HEK293T (cell line): ENCODE data around the gene NUP37.

Source experiments
- BHLHE40 ChIP-seq: fragments of 450-650 bp; IDR thresholded peaks from 2 replicates; pipeline ENCODE4 v1.6.1; 2016; ENCODE audit warnings: mild to moderate bottlenecking, moderate library complexity, borderline replicate concordance
- ELF4 ChIP-seq: fragments of 450-650 bp; IDR thresholded peaks from 2 replicates; pipeline ENCODE4 v1.6.1; 2017; ENCODE audit warnings: antibody characterized with exemption
- FOXA1 ChIP-seq: fragments of 450-650 bp; IDR thresholded peaks from 2 replicates; pipeline ENCODE4 v1.6.1; 2016; ENCODE audit warnings: mild to moderate bottlenecking
- FOXK2 ChIP-seq: fragments of 450-650 bp; IDR thresholded peaks from 2 replicates; pipeline ENCODE4 v1.6.1; 2016; ENCODE audit warnings: mild to moderate bottlenecking
- FOXM1 ChIP-seq: fragments of 450-650 bp; IDR thresholded peaks from 2 replicates; pipeline ENCODE4 v1.6.1; 2017; ENCODE audit warnings: mild to moderate bottlenecking, borderline replicate concordance
- L3MBTL2 ChIP-seq: fragments of 450-650 bp; conservative IDR thresholded peaks from 2 replicates; pipeline ENCODE4 v1.6.1; 2016; ENCODE audit warnings: mild to moderate bottlenecking
- NFRKB ChIP-seq: fragments of 450-650 bp; IDR thresholded peaks from 2 replicates; pipeline ENCODE4 v1.6.1; 2016; ENCODE audit warnings: mild to moderate bottlenecking, moderate library complexity
- SP1 ChIP-seq: fragments of 450-650 bp; IDR thresholded peaks from 2 replicates; pipeline ENCODE4 v1.6.1; 2017
- ZNF384 ChIP-seq: fragments of 450-650 bp; IDR thresholded peaks from 2 replicates; pipeline ENCODE4 v1.6.1; 2016

DNA sequence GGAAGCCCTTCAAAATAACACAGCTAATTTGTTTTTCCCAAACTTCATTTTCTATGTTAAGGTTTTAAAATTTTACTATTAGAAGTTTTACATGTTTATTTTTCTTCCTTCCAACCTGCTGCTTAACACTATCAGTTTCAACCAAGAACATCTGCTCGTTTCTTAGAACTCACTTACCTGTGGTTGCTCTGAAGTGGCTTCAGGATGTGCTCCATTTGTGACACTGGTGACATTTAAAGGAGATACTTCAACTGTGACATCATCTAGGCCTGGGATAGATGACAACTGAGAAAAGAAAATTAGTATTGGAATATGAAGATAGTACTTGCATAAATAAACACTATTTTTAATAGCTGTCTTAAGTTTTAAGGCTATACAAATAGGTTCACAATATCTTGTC, 76.0 kb downstream of the NUP37 start:
- TF ChIP-seq BHLHE40 (no peak), L3MBTL2 (no peak), NFRKB (no peak), ZNF384 (no peak), SP1 (no peak), FOXK2 (no peak), FOXM1 (no peak), FOXA1 (no peak), ELF4 (no peak)
